ENCODE measurements around the gene ZCWPW1.

DNA sequence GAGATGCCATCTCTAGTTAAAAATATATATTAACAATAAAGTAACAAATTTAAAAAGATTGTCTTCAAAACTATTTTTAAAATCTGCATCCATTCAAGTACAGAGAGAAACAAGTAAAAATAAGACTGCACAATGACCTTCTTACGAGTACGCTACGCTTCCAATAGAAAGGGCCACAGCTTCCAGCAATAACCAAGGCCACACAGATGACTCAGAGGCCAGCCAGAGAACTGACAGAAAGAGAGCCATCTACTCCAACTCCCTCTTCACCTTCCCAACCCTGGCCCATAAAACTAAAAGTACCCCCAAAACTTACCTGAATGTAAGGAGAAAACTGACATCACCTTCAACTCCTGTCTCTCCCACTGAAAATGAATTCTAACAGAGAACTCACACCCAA lies 28.5 kb downstream of the ZCWPW1 start:
- TF ChIP-seq, protein P1, sequence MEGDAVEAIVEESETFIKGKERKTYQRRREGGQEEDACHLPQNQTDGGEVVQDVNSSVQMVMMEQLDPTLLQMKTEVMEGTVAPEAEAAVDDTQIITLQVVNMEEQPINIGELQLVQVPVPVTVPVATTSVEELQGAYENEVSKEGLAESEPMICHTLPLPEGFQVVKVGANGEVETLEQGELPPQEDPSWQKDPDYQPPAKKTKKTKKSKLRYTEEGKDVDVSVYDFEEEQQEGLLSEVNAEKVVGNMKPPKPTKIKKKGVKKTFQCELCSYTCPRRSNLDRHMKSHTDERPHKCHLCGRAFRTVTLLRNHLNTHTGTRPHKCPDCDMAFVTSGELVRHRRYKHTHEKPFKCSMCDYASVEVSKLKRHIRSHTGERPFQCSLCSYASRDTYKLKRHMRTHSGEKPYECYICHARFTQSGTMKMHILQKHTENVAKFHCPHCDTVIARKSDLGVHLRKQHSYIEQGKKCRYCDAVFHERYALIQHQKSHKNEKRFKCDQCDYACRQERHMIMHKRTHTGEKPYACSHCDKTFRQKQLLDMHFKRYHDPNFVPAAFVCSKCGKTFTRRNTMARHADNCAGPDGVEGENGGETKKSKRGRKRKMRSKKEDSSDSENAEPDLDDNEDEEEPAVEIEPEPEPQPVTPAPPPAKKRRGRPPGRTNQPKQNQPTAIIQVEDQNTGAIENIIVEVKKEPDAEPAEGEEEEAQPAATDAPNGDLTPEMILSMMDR (IDR thresholded peaks at IDR 0.05), result no peak
- TF ChIP-seq POLR2A (IDR thresholded peaks at IDR 0.05) (no peak), EP300 (IDR thresholded peaks at IDR 0.05) (no peak), POLR2AphosphoS5 (IDR thresholded peaks at IDR 0.05) (no peak)
